Measurements from ENCODE around the gene JMJD1C.

JMJD1C gene

DNA sequence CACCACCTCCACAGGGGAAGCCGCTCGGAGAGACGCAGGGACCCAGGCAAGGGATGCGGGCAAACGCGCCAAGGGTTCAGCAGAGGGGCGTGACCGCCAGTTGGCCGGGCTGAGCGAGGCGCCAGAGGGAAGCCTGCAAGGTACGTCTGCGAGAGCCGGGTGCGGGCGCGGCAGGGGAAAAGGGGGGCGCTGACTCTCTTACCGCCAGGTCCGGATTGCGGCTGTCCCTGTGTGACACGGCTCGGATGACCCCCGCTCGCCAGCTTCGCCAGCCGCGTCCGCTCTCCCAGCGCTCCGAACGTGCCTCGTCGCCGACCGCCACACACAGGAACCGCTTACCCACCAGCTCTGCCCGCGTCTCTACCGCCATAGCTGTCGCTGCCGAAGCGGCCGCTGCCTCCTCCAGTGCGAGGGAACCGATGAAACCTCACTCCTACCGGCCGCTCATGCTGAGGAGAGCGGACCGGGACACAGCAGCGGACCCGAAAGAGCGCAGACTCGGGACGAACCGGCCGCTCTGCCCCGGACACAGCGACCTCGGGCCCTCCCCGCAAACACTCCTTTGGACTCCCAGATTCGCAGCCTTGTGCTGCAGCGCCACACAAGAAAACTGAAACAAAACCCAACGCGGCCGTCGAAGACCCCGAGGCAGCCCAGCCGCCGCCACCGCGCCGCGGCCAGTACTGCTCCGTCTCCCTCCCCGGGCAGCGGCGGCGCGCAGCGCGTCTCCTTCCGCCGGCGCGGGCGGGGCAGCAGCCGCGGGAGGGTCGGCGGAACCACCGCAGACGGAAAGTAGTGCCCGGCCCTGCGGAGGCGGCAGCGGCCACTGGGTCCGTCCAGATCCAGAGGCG lies at the start of gene JMJD1C:
Gene JMJD1C (minus strand): TSS at position 685 of the 851 bp plus-strand sequence. CDS start 315 bp downstream, at position 370.
- H3K4me2 ChIP-seq (ENCODE audit: low read length), result peak within 1 kb of the TSS; percentile 91
- H3F3A ChIP-seq (ENCODE audit: control insufficient read depth, insufficient read depth), result peaks cover 14% of the 10 kb centered on the region
- peaks cover 3% of the 10 kb centered on the region; the same call in 1 of the 2 replicates for H3K36me3 ChIP-seq (ENCODE audit: control insufficient read depth, low read length)
- H3K27me3 ChIP-seq (ENCODE audit: control insufficient read depth, low read length), result no peaks in the 10 kb centered on the region
- H3K4me3 ChIP-seq (ENCODE audit: low read length), result peak within 1 kb of the TSS; percentile 91
- H3K79me2 ChIP-seq (ENCODE audit: control insufficient read depth, low read length), result peaks cover 69% of the 10 kb centered on the region
- no peak for TF ChIP-seq CTCF (IDR thresholded peaks at IDR 0.05; ENCODE audit: low read depth, low read length, poor library complexity, severe bottlenecking)
- no peak for TF ChIP-seq EZH2phosphoT487 (IDR thresholded peaks at IDR 0.05; ENCODE audit: borderline replicate concordance, low read length)
- no peaks in the 10 kb centered on the region for H3K9me3 ChIP-seq (ENCODE audit: control insufficient read depth, insufficient read depth, low read length)
- H3K9me2 ChIP-seq (replicated peaks; ENCODE audit: control insufficient read depth, low read length), result no peaks in the 10 kb centered on the region
- peaks cover 22% of the 10 kb centered on the region for H3K4me1 ChIP-seq (ENCODE audit: control insufficient read depth, low read length)
- H4K20me1 ChIP-seq (ENCODE audit: control insufficient read depth, insufficient read depth, low read depth, low read length), result peaks cover 12% of the 10 kb centered on the region; the same call in 1 of the 2 replicates
- H3K27ac ChIP-seq (ENCODE audit: low read depth, low read length), result peak within 1 kb of the TSS; percentile 20; the same call in 1 of the 2 replicates

DNA sequence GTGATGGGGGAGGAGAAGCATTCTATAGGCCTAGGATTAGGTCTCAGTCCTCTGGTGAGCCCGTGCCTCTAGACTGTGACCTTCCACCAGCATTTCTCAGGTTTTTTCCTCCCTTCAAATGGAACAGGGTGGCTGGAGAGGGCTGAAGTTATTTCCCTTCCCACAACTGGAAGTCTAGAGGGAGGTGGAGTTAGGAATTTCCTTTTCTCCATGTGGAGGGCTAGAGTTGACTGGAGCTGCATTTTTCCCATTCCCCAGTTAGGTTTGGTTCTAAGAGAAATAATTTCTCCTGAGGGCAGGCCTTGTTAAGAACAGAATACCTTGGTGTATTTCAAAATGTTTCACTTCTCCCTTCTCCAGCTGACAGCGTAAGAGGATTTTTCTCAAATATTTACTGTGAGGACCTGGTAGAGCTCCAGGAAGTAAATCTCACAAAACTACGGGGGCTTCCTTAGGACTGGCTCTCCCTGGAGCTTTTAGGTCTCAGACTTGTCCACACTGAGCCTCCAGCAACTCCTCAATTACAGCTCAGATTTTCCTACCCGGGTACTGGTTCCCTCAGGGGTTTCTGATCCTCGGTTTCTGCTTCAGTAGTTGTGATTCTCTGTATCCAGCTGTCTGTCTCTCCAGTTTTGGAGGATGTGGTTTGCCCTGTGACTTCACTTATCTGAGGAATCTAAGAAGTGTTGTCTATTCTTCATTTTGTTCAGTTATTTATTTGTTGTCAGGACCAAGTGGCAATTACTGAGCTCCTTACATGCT lies 49.4 kb upstream of the JMJD1C start:
- Histone ChIP-seq H3K79me2 (ENCODE audit: control insufficient read depth, low read length) (peaks cover 94% of the 10 kb centered on the region), H4K20me1 (ENCODE audit: control insufficient read depth, insufficient read depth, low read depth, low read length) (no peaks in the 10 kb centered on the region)

GRCh38 chr10:63506554-63506953 lies 40.8 kb upstream of the JMJD1C start:
- Histone ChIP-seq H3K4me3 (ENCODE audit: low read length) (no peak overlapping the region), H3F3A (ENCODE audit: control insufficient read depth, insufficient read depth) (no peaks in the 10 kb centered on the region), H3K79me2 (ENCODE audit: control insufficient read depth, low read length) (peaks cover 68% of the 10 kb centered on the region), H3K4me2 (ENCODE audit: low read length) (no peak overlapping the region), H3K27me3 (ENCODE audit: control insufficient read depth, low read length) (no peaks in the 10 kb centered on the region), H3K36me3 (ENCODE audit: control insufficient read depth, low read length) (no peaks in the 10 kb centered on the region), H3K9me2 (replicated peaks; ENCODE audit: control insufficient read depth, low read length) (no peaks in the 10 kb centered on the region), H4K20me1 (ENCODE audit: control insufficient read depth, insufficient read depth, low read depth, low read length) (peaks cover 8% of the 10 kb centered on the region; the same call in 1 of the 2 replicates), H3K9me3 (ENCODE audit: control insufficient read depth, insufficient read depth, low read length) (no peaks in the 10 kb centered on the region), H3K4me1 (ENCODE audit: control insufficient read depth, low read length) (no peaks in the 10 kb centered on the region), H3K27ac (ENCODE audit: low read depth, low read length) (no peak overlapping the region)
- TF ChIP-seq CTCF (IDR thresholded peaks at IDR 0.05; ENCODE audit: low read depth, low read length, poor library complexity, severe bottlenecking) (no peak), EZH2phosphoT487 (IDR thresholded peaks at IDR 0.05; ENCODE audit: borderline replicate concordance, low read length) (no peak)

More for the DNA sequence above, 49.4 kb upstream of the JMJD1C start:
- Histone ChIP-seq H3K36me3 (ENCODE audit: control insufficient read depth, low read length) (no peaks in the 10 kb centered on the region), H3K4me3 (ENCODE audit: low read length) (no peak overlapping the region), H3F3A (ENCODE audit: control insufficient read depth, insufficient read depth) (no peaks in the 10 kb centered on the region), H3K27me3 (ENCODE audit: control insufficient read depth, low read length) (no peaks in the 10 kb centered on the region), H3K27ac (ENCODE audit: low read depth, low read length) (no peak overlapping the region), H3K9me2 (replicated peaks; ENCODE audit: control insufficient read depth, low read length) (no peaks in the 10 kb centered on the region), H3K4me1 (ENCODE audit: control insufficient read depth, low read length) (peaks cover 29% of the 10 kb centered on the region), H3K9me3 (ENCODE audit: control insufficient read depth, insufficient read depth, low read length) (peaks cover 7% of the 10 kb centered on the region; the same call in 1 of the 2 replicates), H3K4me2 (ENCODE audit: low read length) (0 out of 2 replicates have a peak overlapping the region, but pooled peaks have one; percentile 9)
- TF ChIP-seq CTCF (IDR thresholded peaks at IDR 0.05; ENCODE audit: low read depth, low read length, poor library complexity, severe bottlenecking), result no peak
- no peak for TF ChIP-seq EZH2phosphoT487 (IDR thresholded peaks at IDR 0.05; ENCODE audit: borderline replicate concordance, low read length)
